Activated CD8-positive, alpha-beta T cell treated with anti-CD3 and anti-CD28 coated beads for 36 hours (primary cell): ENCODE measurements around the gene ACADVL. TPM values are rescaled to one million over a fixed set of nuclear protein-coding genes. Genes with fewer than 3 reads are reported as not detected.

Source experiments
- ATAC-seq: fragments of 200-7000 bp; cut with Tn5 transposase; one replicate; pipeline ENCODE4 v1.10.0; 2021; ENCODE audit warnings: mild to moderate bottlenecking, moderate library complexity
- CTCF ChIA-PET: fragments of 350-600 bp; sonication (Branson Sonifier 250); formaldehyde crosslinking; loops from one replicate; lab custom pipeline; 2021; ENCODE audit warnings: antibody characterized with exemption; lab: Charles Lee
- POLR2A ChIA-PET: fragments of 350-600 bp; sonication (Branson Sonifier 250); formaldehyde crosslinking; loops from one replicate; lab custom pipeline; 2021; ENCODE audit warnings: antibody characterized with exemption; lab: Charles Lee
- DNase-seq: peaks from one replicate; pipeline ENCODE4 v3.0.0-alpha.2; 2020
- H3K27ac Mint-ChIP-seq: one replicate; pipeline ENCODE4 v1.8.0; 2021; ENCODE audit warnings: mild to moderate bottlenecking, mixed read lengths
- H3K27me3 Mint-ChIP-seq: one replicate; pipeline ENCODE4 v1.8.0; 2021; ENCODE audit warnings: mixed read lengths
- H3K36me3 Mint-ChIP-seq: one replicate; pipeline ENCODE4 v1.8.0; 2021; ENCODE audit warnings: low read depth, mixed read lengths
- H3K4me1 Mint-ChIP-seq: one replicate; pipeline ENCODE4 v1.8.0; 2021; ENCODE audit warnings: low read depth, mixed read lengths
- H3K4me3 Mint-ChIP-seq: one replicate; pipeline ENCODE4 v1.8.0; 2021; ENCODE audit warnings: mild to moderate bottlenecking, moderate library complexity, mixed read lengths
- H3K9me3 Mint-ChIP-seq: one replicate; pipeline ENCODE4 v1.8.0; 2021; ENCODE audit warnings: mixed read lengths
- intact Hi-C: fragments of 100-400 bp; cut with micrococcal nuclease; formaldehyde crosslinking; loops from one replicate; pipeline ENCODE4 v1.10.0; 2022
- total RNA-seq, 2 experiments: library from RNA; stranded (reverse); gene quantifications; one replicate each; pipeline ENCODE4 v1.2.3, GENCODE V29; 2021
- TF ChIP-seq, protein P1 (sequence below): fragments of 200-600 bp; IDR thresholded peaks from one replicate; pipeline ENCODE4 v1.8.0; 2022; ENCODE audit warnings: antibody characterized with exemption, mild to moderate bottlenecking

ACADVL gene
- total RNA-seq, 2 experiments from 2014 or later, result 288 to 291 TPM

DNA sequence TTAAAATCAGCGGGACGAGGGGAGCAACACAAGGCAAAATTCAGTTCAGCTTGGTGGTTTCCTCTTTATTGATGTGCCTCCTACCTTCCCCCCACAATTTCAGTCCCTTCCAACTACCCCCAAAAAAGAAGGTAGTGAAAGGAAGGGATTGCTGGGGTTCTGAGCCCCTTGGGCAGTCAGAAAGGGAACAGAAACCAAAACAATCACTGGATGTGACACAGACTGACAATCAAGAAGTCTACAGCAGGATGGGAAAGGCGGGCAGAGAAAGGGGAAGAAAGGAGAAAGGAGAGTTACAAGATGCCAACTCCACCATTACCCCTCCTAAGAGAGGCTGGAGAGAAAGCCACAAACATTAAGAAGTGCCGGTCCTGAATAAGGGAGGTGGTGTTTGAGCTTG lies 20.6 kb downstream of the ACADVL start:
- POLR2A ChIA-PET, result interaction anchor here (0.7 to 15.6 kb wide), 6 partner anchors 9 to 446 kb away, joined by 3 to 261 read pairs (median 5); partner anchors contain the start of genes ACADVL, CTDNEP1, DLG4 and ELP5
- CTCF ChIA-PET, result interaction anchor here (1.7 to 7.2 kb wide), 2 partner anchors 20 to 55 kb away, joined by 4 to 41 read pairs; partner anchors contain the start of genes ACADVL and DLG4
- H3K4me3 Mint-ChIP-seq, result peak overlapping the region; percentile 96
- peaks cover 45% of the 10 kb centered on the region for H3K4me1 Mint-ChIP-seq
- TF ChIP-seq, protein P1, sequence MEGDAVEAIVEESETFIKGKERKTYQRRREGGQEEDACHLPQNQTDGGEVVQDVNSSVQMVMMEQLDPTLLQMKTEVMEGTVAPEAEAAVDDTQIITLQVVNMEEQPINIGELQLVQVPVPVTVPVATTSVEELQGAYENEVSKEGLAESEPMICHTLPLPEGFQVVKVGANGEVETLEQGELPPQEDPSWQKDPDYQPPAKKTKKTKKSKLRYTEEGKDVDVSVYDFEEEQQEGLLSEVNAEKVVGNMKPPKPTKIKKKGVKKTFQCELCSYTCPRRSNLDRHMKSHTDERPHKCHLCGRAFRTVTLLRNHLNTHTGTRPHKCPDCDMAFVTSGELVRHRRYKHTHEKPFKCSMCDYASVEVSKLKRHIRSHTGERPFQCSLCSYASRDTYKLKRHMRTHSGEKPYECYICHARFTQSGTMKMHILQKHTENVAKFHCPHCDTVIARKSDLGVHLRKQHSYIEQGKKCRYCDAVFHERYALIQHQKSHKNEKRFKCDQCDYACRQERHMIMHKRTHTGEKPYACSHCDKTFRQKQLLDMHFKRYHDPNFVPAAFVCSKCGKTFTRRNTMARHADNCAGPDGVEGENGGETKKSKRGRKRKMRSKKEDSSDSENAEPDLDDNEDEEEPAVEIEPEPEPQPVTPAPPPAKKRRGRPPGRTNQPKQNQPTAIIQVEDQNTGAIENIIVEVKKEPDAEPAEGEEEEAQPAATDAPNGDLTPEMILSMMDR, result no peak
- ATAC-seq, result no peak
- no peaks in the 10 kb centered on the region for H3K9me3 Mint-ChIP-seq
- H3K27ac Mint-ChIP-seq, result peak overlapping the region; percentile 97
- DNase-seq, result no peak
- H3K27me3 Mint-ChIP-seq, result no peaks in the 10 kb centered on the region
- peaks cover 28% of the 10 kb centered on the region for H3K36me3 Mint-ChIP-seq
- intact Hi-C loops, result no loop called here

DNA sequence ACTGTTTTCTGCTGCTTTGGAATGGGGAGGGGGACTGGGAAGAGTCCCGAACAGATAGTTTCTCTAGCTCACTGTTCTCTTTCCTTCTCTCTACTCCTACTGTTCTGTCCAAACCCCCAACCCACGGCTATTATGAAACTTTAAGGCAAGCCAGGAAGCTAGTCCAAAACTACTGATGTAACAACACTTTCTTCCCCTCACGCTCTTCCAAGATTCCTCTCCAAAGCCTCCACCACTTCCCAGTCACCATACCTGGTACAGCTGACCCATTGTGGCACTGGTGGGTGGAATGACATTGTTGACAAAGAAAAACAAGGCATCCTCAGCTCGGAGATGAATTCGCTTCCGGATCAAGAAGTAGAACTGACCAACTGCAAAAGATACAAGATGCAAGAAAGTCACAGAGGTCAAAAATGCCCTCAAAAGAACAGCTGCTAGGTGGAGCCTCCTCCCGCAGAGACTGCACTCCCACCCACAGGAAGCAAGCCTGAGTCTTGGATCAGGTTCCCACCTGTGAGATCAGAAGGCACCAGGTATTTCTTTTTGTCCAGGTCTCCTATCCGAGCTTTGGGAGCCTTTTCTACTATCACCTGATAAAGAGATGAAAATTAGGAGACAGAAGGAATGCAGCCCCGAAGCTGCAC lies 21.5 kb downstream of the ACADVL start:
- no peaks in the 10 kb centered on the region for H3K27me3 Mint-ChIP-seq
- ATAC-seq (no peak), DNase-seq (no peak)
- intact Hi-C loops, result no loop called here
- TF ChIP-seq, protein P1, result no peak
- CTCF ChIA-PET, result interaction anchor here (0.7 to 7.2 kb wide), 3 partner anchors 10 to 55 kb away, joined by 4 to 41 read pairs (median 4); partner anchors contain the start of genes ACADVL and DLG4
- POLR2A ChIA-PET, result interaction anchor here (0.7 to 15.6 kb wide), 7 partner anchors 8 to 334 kb away, joined by 3 to 261 read pairs (median 4); partner anchors contain the start of genes ACADVL, CTDNEP1, DLG4 and ELP5
- peak overlapping the region; percentile 82 for H3K4me3 Mint-ChIP-seq
- H3K27ac Mint-ChIP-seq, result peak overlapping the region; percentile 97
- H3K36me3 Mint-ChIP-seq, result peaks cover 26% of the 10 kb centered on the region
- peaks cover 38% of the 10 kb centered on the region for H3K4me1 Mint-ChIP-seq
- no peaks in the 10 kb centered on the region for H3K9me3 Mint-ChIP-seq

DNA sequence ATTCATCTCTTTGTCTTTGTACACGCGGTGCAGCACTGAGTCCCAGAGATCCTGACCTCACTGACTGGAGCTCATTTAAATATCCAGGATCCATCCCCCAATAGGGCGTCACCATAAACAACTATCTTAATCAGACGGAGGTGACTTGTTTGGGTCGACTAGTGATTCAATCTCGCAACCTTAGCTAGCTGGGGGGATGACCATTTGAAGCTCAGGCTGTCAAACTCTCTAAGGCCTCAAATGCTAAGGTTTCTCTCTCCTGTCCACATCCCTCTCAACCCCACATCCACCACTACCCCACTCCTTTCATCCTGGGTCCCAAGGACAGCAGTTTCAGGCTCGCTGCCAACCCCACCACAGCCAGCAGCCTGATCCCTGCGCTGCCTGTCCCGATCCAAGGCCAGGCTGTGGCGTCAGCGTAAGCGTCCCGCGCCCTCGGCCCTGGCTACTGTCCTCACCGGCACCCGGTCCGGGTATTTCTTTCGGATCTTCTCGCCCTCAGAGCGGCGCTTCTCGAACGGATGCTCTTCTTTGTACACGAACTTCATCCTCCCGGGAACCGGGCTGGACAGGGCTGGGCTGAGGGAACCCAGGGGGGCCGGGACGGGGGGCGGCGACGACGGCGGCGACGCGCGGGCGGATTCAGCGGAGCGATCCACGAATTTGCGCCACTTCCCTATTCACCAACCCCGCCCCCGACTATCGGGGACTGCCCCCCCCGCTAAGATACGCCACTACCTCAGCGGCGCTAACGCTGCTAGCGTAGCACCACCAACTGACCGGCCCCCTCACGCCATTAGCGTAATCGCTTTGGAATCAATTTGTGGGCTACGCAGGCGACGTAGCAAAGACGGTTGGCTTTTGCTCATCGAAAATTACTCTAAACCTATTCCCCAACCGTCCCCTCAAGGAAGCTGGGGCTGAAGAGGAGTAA lies 22.3 kb downstream of the ACADVL start, which contains the start of gene GABARAP:
GABARAP (minus strand) TSS at position 667 of the 934 bp plus-strand sequence; CDS start at position 548, 119 bp downstream.
- ChIA-PET POLR2A (interaction anchor here (0.7 to 15.6 kb wide), 18 partner anchors 8 to 981 kb away, joined by 3 to 261 read pairs (median 3); partner anchors contain the start of genes ACADVL, CTDNEP1, DLG4 and DVL2), CTCF (interaction anchor here (0.7 to 7.2 kb wide), 4 partner anchors 9 to 54 kb away, joined by 4 to 41 read pairs (median 6); partner anchors contain the start of genes ACADVL and DLG4)
- intact Hi-C loops, result no loop called here
- TF ChIP-seq, protein P1, result no peak
- DNase-seq, result peak; percentile 94
- peak within 1 kb of the TSS; percentile 82 for H3K4me3 Mint-ChIP-seq
- no peaks in the 10 kb centered on the region for H3K27me3 Mint-ChIP-seq
- H3K4me1 Mint-ChIP-seq, result peaks cover 37% of the 10 kb centered on the region
- H3K9me3 Mint-ChIP-seq, result no peaks in the 10 kb centered on the region
- peaks cover 24% of the 10 kb centered on the region for H3K36me3 Mint-ChIP-seq
- ATAC-seq, result peak; percentile 52
- H3K27ac Mint-ChIP-seq, result peak within 1 kb of the TSS; percentile 97

DNA sequence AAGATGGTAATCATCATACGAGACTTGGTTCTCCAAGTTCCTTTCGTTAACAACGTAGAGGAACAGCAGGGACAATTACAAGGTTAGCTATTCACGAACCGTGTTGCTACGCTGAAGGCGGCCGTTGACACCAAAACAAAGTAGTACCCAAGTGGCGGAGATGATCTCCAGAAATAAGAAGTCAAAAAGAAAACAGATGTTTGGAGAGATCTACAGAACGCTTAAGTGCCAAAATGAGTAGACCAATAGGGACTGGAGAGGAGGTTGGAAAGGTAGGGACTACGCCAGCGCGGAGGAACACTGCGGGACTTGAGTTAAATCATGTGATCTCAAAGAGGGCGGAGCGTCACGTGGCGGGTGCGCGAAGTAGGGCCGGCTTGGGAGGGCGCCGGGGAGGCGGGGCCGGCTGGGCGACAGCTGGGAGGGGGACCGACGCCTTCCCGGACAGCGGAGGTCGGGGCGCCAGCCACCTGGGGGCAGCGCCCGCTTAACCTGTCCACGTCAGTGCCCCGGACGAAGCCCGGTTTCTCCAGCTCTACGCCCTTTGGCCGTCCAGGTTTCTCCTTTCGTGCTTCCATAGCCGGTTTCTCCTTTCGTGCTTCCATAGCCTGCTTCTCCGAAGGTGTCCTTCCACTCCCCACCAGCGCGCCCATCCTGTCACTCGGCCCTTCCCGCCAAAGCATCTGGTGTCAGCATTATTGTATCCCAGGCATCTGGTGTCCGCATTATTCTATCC lies 23.1 kb downstream of the ACADVL start:
- CTCF ChIA-PET, result interaction anchor here (1.9 to 7.2 kb wide), 2 partner anchors 23 to 53 kb away, joined by 8 to 41 read pairs; partner anchors contain the start of genes ACADVL and DLG4
- peaks cover 23% of the 10 kb centered on the region for H3K36me3 Mint-ChIP-seq
- intact Hi-C loops, result no loop called here
- H3K9me3 Mint-ChIP-seq, result no peaks in the 10 kb centered on the region
- H3K4me1 Mint-ChIP-seq, result peaks cover 34% of the 10 kb centered on the region
- TF ChIP-seq, protein P1, result no peak
- peak overlapping the region; percentile 97 for H3K27ac Mint-ChIP-seq
- no peaks in the 10 kb centered on the region for H3K27me3 Mint-ChIP-seq
- peak overlapping the region; percentile 82 for H3K4me3 Mint-ChIP-seq
- POLR2A ChIA-PET, result interaction anchor here (0.7 to 15.6 kb wide), 15 partner anchors 7 to 980 kb away, joined by 3 to 261 read pairs (median 3); partner anchors contain the start of genes ACADVL, CTDNEP1, DLG4 and DVL2
- DNase-seq, result peak; percentile 96
- ATAC-seq, result peak; percentile 28
